GM23248 (cell line): ENCODE data around the gene RILP.

Source experiments
- EZH2 ChIP-seq: fragments of 200-600 bp; sonication (generic); IDR thresholded peaks from 2 replicates; pipeline ENCODE4 v1.6.1; 2018; ENCODE audit warnings: antibody characterized with exemption, mild to moderate bottlenecking; ENCODE audit not compliant: insufficient read depth, poor library complexity, severe bottlenecking
- EZH2phosphoT487 ChIP-seq: fragments of 200-600 bp; sonication (generic); IDR thresholded peaks from 2 replicates; pipeline ENCODE4 v1.6.1; 2018; ENCODE audit warnings: antibody characterized with exemption, moderate library complexity, mild to moderate bottlenecking, low read depth; ENCODE audit not compliant: insufficient read depth

- TF ChIP-seq EZH2 (no peak), EZH2phosphoT487 (no peak)
Observed at GRCh38 chr17:1638171-1638590, 11.5 kb downstream of the RILP start.
